ENCODE measurements around the gene RTL10.

Gene RTL10

DNA sequence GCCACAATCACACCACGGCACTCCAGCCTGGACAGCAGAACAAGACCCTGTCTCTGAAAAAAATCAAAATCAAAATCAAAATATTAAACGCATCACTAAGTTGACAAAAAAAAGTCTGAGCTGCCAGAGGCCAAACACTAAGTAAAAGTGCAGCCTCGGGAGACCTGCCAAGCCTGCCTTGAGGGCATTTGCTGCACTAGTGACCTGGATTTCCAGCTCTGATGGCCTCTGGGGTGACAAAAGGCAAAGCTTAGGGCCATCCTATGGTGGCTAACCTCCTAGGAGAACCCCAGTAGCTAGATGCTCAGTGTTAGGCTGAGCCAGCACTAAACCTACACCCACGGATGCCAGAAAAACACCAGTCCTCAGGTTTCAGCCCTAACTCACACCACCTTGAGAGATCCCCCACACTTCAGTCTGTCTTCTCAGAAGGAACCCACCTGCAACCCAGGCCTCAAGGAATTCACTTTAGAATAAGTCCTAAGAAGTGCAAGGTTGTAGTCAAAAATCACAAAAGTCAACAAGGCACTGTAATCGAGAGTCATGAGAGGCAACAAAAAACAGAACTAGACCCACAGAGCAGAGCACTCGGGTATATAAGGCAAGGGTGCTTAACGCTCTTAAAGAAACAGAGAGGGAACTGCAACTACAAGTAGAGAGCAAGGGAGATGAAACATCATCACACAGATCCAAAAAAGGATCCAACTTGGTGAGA lies 28.6 kb downstream of the RTL10 start:
- TF ChIP-seq, protein P1, sequence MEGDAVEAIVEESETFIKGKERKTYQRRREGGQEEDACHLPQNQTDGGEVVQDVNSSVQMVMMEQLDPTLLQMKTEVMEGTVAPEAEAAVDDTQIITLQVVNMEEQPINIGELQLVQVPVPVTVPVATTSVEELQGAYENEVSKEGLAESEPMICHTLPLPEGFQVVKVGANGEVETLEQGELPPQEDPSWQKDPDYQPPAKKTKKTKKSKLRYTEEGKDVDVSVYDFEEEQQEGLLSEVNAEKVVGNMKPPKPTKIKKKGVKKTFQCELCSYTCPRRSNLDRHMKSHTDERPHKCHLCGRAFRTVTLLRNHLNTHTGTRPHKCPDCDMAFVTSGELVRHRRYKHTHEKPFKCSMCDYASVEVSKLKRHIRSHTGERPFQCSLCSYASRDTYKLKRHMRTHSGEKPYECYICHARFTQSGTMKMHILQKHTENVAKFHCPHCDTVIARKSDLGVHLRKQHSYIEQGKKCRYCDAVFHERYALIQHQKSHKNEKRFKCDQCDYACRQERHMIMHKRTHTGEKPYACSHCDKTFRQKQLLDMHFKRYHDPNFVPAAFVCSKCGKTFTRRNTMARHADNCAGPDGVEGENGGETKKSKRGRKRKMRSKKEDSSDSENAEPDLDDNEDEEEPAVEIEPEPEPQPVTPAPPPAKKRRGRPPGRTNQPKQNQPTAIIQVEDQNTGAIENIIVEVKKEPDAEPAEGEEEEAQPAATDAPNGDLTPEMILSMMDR (IDR thresholded peaks at IDR 0.05; ENCODE audit: borderline replicate concordance, control extremely low read depth, extremely low read depth, insufficient read depth, missing control alignments): no peak
- DNase-seq (ENCODE audit: low spot score): no peak
- in situ Hi-C loops (cut with MboI; ENCODE audit: low sequenced_read_pairs, unreplicated experiment): no loop called here

DNA sequence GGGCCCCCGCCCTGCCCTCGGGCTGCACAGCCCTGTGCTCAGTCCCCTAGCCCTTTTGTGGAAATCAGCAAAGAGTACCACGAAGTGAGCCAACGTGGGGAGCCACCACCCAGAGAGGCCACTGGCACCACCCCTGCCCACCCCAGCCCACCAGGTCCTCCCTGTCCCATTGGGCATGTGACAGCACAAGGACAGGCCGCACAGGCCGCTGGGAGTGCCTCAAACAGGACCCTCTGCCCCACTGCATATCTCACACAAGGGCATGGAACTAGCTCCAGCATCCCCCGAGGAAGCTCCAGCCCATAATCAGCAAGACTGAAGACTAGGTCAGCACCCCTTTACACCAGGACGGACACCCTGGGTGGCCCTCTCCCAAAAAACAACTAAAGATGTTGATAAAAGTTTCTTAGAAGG lies 29.7 kb downstream of the RTL10 start:
- no peak for DNase-seq (ENCODE audit: low spot score)
- TF ChIP-seq, protein P1 (IDR thresholded peaks at IDR 0.05; ENCODE audit: borderline replicate concordance, control extremely low read depth, extremely low read depth, insufficient read depth, missing control alignments): no peak
- in situ Hi-C loops (cut with MboI; ENCODE audit: low sequenced_read_pairs, unreplicated experiment): no loop called here

DNA sequence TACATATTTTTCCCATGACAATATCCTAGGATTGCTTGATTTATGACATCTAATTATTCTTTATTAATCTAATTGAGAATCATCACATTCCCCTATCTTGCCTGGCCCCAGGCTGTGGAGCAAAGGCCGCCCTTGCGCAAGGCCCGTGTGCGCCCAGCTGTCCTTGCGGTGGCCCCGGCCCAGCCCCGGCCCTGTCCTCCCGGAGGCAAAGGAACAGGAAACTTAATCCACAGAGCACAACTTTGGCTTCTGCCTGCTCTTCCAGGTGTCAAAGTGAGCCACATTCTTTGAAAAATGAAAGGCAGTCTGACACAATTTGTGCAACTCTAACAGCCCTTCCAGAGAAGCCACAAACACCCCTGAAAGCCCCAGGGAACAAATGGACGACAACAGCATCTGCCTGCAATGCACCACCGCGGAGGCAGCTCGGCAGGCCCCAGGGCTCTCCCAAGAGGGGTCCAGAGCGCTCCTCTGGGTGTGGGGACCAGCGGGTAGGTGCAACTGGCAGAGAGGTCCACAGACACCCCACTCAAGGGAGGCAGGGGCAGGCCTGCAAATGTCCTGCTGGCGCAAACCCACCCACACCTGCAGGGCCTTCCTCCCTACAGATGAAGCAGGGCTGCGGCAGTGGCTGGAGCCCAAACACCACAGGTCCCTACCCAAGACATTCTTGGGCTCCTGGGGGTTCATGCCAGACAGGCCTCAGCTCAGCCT lies 30.3 kb downstream of the RTL10 start:
- DNase-seq (ENCODE audit: low spot score): no peak
- TF ChIP-seq, protein P1 (IDR thresholded peaks at IDR 0.05; ENCODE audit: borderline replicate concordance, control extremely low read depth, extremely low read depth, insufficient read depth, missing control alignments): no peak
- in situ Hi-C loops (cut with MboI; ENCODE audit: low sequenced_read_pairs, unreplicated experiment): no loop called here

DNA sequence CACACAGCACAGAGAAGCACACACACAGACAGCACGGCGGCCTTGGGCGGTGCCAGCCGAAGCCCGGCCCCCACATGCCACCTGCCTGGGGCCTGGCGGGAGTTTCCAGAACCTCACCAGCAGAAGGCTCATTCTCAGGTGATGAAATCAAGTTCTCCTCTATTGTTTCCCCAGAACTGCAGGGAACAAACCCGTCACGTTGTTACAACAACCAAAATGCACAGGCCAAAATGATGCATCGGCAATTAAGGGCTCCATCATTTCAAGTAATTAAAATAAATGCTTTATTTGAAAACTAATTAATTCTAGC lies 30.8 kb downstream of the RTL10 start:
- no peak for DNase-seq (ENCODE audit: low spot score)
- in situ Hi-C loops (cut with MboI; ENCODE audit: low sequenced_read_pairs, unreplicated experiment): no loop called here
- TF ChIP-seq, protein P1 (IDR thresholded peaks at IDR 0.05; ENCODE audit: borderline replicate concordance, control extremely low read depth, extremely low read depth, insufficient read depth, missing control alignments): no peak

DNA sequence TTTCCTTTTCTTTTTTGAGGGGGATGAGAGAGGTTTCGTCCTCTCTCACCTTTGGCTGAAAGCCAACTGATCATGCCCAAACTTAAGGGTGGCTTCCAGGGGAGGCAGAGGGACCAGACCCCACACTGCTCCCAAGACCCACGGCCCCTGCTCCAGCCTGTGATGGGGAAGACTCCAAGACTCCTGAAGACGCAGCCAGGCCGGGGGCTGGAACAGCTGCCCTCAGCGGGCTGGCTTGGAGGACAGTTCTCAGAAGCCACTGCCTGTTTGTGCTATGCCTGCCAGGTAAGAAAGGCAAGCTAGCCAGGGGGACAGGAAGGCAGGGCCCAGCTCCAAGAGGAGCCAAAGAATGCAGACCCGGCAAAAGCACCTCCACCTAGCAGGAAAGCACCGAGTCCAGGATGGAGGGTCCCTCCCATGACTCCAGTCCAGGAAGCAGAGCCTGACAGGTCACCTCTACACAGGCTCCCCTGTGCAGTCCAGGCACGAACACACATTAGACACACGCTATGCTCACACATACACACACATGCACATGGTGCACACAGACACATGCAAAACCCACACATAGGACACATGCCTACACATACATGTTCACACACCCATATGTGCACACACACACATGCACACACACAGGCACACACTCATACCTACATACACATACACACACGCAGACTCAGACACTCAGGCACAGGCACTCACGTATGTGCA lies 31.3 kb downstream of the RTL10 start:
- in situ Hi-C loops (cut with MboI; ENCODE audit: low sequenced_read_pairs, unreplicated experiment): no loop called here
- TF ChIP-seq, protein P1 (IDR thresholded peaks at IDR 0.05; ENCODE audit: borderline replicate concordance, control extremely low read depth, extremely low read depth, insufficient read depth, missing control alignments): no peak
- no peak for DNase-seq (ENCODE audit: low spot score)

DNA sequence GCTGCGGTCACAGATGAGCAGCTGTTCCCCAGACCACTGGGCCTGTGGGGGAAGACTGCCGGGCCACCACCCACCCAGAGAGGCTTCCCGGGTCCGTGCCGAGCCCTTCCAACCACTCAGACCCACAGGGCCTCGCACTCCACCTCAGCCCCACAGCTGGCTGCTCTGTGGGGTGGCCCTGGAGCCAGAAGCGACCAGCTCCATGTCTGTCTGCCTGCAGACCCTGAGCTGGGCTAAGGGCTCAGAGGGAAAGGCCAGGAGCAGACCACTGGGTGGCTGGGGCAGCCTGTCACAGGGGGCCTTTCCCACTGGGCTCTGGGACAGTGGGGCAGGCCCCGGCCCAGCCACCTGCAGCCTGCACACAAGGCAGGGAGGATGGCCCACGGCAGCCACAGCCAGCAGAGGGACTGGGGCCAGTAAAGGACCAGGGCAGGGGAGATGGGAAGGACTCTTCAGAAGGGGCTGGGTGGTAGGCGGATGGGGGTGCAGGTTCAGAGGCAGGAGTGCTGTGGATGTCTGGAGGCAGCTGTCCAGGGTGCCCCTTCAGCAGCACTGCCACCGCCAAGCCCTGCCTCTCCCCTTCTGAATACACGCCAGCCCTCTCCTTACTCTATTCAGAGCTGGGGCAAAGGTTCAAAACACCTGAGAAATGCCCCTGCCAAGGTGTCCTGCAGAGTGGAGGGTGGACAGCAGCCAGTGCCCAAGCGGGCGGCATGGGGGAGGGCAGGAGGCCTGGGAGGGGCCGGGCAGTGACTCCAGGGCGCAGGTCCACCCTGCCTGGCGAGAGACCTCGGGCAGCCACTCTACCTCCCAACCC lies 32.2 kb downstream of the RTL10 start:
- DNase-seq (ENCODE audit: low spot score): no peak
- TF ChIP-seq, protein P1 (IDR thresholded peaks at IDR 0.05; ENCODE audit: borderline replicate concordance, control extremely low read depth, extremely low read depth, insufficient read depth, missing control alignments): no peak
- in situ Hi-C loops (cut with MboI; ENCODE audit: low sequenced_read_pairs, unreplicated experiment): no loop called here

Measured in GM13976 (cell line).